Activated gamma-delta T cell treated with anti-CD3 and anti-CD28 coated beads, Interleukin-2, amount 50 U/mL, for 16 hours (primary cell): ENCODE measurements around the gene CLGN.
"Not testable (repeated sequence)": the region's sequence is repeated elsewhere in the genome, so short reads cannot be mapped to it uniquely, and the experiment has no call there.

ENCODE experiments used
- DNase-seq: peaks from one replicate; pipeline ENCODE4 v3.0.0-alpha.2; 2020; ENCODE audit warnings: low read depth

The CLGN gene

GRCh38 chr4:140427106-140427918 lies at the start of gene CLGN:
Gene CLGN (minus strand): TSS chr4:140427648. CDS start chr4:140413078, 14,570 bp downstream.
- DNase-seq, result peak; percentile 9

- DNase-seq, result no peak
Measured at GRCh38 chr4:140472156-140472555, 44.7 kb upstream of the CLGN start.

GRCh38 chr4:140469791-140470733 lies 42.6 kb upstream of the CLGN start:
- no peak for DNase-seq

GRCh38 chr4:140466146-140466545 lies 38.7 kb upstream of the CLGN start:
- DNase-seq, result no peak

GRCh38 chr4:140463614-140464013 lies 36.2 kb upstream of the CLGN start:
- DNase-seq, result no peak

- DNase-seq, result no peak
Measured at GRCh38 chr4:140463182-140463581, 35.7 kb upstream of the CLGN start.

GRCh38 chr4:140450352-140450751 lies 22.9 kb upstream of the CLGN start:
- DNase-seq, result no peak

GRCh38 chr4:140448830-140449229 lies 21.4 kb upstream of the CLGN start:
- DNase-seq, result no peak

- DNase-seq, result no peak
Measured at GRCh38 chr4:140448162-140448561, 20.7 kb upstream of the CLGN start.

GRCh38 chr4:140444347-140444746 lies 16.9 kb upstream of the CLGN start:
- DNase-seq, result not testable (repeated sequence)

- DNase-seq, result no peak
Measured at GRCh38 chr4:140439644-140440142, 12.2 kb upstream of the CLGN start.

GRCh38 chr4:140427919-140428471 lies 547 bp upstream of the CLGN start:
- DNase-seq, result no peak

- DNase-seq, result no peak
Measured at GRCh38 chr4:140426610-140427105, 790 bp downstream of the CLGN start.

GRCh38 chr4:140423106-140423505 lies 4.3 kb downstream of the CLGN start:
- no peak for DNase-seq

- not testable (repeated sequence) for DNase-seq
Measured at GRCh38 chr4:140413130-140413969, 14.1 kb downstream of the CLGN start.

- no peak for DNase-seq
Measured at GRCh38 chr4:140408974-140409373, 18.5 kb downstream of the CLGN start.

- DNase-seq, result no peak
Measured at GRCh38 chr4:140406292-140406691, 21.2 kb downstream of the CLGN start.

GRCh38 chr4:140400111-140400510 lies 27.3 kb downstream of the CLGN start:
- DNase-seq, result no peak

- no peak for DNase-seq
Measured at GRCh38 chr4:140395668-140396067, 31.8 kb downstream of the CLGN start.

GRCh38 chr4:140388015-140388414 lies 39.4 kb downstream of the CLGN start:
- no peak for DNase-seq

- no peak for DNase-seq
Measured at GRCh38 chr4:140382732-140383131, 44.7 kb downstream of the CLGN start.
